Measurements from ENCODE around the gene CD300LF. TPM values are rescaled to one million over a fixed set of nuclear protein-coding genes. Genes with fewer than 3 reads are reported as not detected.
A peak's percentile ranks its signal among the peaks of the same experiment; 100 is the strongest.

CD300LF gene
- total RNA-seq, 1 experiment from 2014 or later = not detected

DNA sequence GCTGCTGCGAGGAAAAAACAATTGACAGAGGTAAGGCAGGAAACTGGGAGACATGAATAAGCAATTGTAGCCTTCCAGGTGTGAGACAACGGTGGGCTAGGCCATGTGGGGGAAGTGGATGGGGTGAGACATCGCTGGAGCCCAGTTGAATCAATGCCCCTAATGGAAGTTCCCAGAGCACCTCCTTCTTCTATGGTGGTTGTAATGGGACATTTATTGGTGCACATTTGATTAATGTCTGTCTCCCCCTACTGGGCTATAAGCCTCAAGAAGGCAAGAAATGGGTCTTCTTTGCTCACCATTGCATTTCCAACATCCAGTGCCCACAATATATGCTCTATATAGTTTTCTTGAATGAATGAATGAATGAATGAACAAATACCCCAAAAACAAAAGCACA lies 66.5 kb downstream of the CD300LF start:
- H2AFZ ChIP-seq (ENCODE audit: low read length) = no peak overlapping the region

DNA sequence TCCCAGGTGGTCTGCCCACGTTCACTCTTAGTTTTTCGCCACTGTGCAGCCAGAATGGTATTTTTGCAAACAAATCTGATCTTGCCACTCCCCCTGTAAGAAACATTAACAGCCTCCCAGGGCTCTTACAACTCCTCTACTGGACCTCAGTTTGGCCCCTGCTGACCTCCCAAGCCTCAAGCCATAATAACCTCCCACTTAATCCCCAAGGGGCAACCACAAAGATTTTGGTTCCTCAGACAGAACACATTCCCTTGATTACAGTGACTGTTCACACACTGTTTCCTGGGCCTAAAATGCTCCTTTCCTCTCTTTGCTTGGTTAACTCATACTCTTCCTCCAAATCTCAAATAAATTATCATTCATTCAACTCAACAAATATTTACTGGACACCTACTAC lies 67.7 kb downstream of the CD300LF start:
- H3K4me2 ChIP-seq (ENCODE audit: low read depth, low read length, poor library complexity, severe bottlenecking) = no peak overlapping the region
- DNase-seq = no peak
- H3K4me3 ChIP-seq (ENCODE audit: low read length) = no peak overlapping the region
- H3K9ac ChIP-seq (ENCODE audit: low read length) = no peak overlapping the region
- no peaks in the 10 kb centered on the region for H4K20me1 ChIP-seq (ENCODE audit: insufficient read depth, low read depth, low read length)
- H3K79me2 ChIP-seq (ENCODE audit: low read length) = no peaks in the 10 kb centered on the region
- H3K36me3 ChIP-seq (ENCODE audit: insufficient read depth, low read length) = no peaks in the 10 kb centered on the region
- H3K9me3 ChIP-seq (ENCODE audit: low read length) = no peaks in the 10 kb centered on the region
- H2AFZ ChIP-seq (ENCODE audit: low read length) = no peak overlapping the region
- peaks cover 2% of the 10 kb centered on the region for H3K4me1 ChIP-seq (ENCODE audit: low read length)
- H3K27ac ChIP-seq (ENCODE audit: low read length) = no peak overlapping the region
- no peaks in the 10 kb centered on the region for H3K9me2 ChIP-seq (replicated peaks; ENCODE audit: insufficient read depth, low read length)
- H3K27me3 ChIP-seq (ENCODE audit: low read length) = no peaks in the 10 kb centered on the region

More for the DNA sequence above, 66.5 kb downstream of the CD300LF start:
- H3K4me3 ChIP-seq (ENCODE audit: low read length) = no peak overlapping the region
- no peaks in the 10 kb centered on the region for H3K4me1 ChIP-seq (ENCODE audit: low read length)
- no peak overlapping the region for H3K4me2 ChIP-seq (ENCODE audit: low read depth, low read length, poor library complexity, severe bottlenecking)
- H3K27me3 ChIP-seq (ENCODE audit: low read length) = no peaks in the 10 kb centered on the region
- no peaks in the 10 kb centered on the region for H3K36me3 ChIP-seq (ENCODE audit: insufficient read depth, low read length)
- H3K9ac ChIP-seq (ENCODE audit: low read length) = no peak overlapping the region
- H3K79me2 ChIP-seq (ENCODE audit: low read length) = no peaks in the 10 kb centered on the region
- no peaks in the 10 kb centered on the region for H4K20me1 ChIP-seq (ENCODE audit: insufficient read depth, low read depth, low read length)
- no peaks in the 10 kb centered on the region for H3K9me2 ChIP-seq (replicated peaks; ENCODE audit: insufficient read depth, low read length)
- H3K27ac ChIP-seq (ENCODE audit: low read length) = no peak overlapping the region
- H3K9me3 ChIP-seq (ENCODE audit: low read length) = no peaks in the 10 kb centered on the region
- DNase-seq = peak; percentile 77

DNA sequence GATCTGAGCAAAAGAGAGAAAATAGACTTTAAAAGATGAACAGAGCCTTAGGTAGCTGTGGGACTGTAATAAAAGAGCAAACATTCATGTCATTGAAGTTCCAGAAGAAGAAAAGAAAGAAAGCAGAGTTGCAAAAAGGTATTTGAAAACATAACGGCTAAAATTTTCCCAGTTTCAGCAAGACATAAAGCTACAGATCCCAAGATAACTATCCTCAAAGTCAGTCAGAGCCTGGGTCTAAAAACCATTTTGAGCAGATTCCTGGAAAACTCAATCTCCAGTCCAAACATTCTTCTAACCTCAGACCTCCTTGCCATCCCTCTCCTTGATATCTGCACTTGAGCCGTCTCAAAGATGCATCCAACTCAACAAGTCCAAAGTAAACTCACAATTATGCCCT lies 68.3 kb downstream of the CD300LF start:
- Histone ChIP-seq H3K27ac (ENCODE audit: low read length) (no peak overlapping the region), H3K36me3 (ENCODE audit: insufficient read depth, low read length) (no peaks in the 10 kb centered on the region), H3K9me3 (ENCODE audit: low read length) (no peaks in the 10 kb centered on the region), H3K4me2 (ENCODE audit: low read depth, low read length, poor library complexity, severe bottlenecking) (no peak overlapping the region), H2AFZ (ENCODE audit: low read length) (no peak overlapping the region), H3K4me1 (ENCODE audit: low read length) (peaks cover 8% of the 10 kb centered on the region), H3K27me3 (ENCODE audit: low read length) (no peaks in the 10 kb centered on the region), H3K4me3 (ENCODE audit: low read length) (no peak overlapping the region), H3K79me2 (ENCODE audit: low read length) (no peaks in the 10 kb centered on the region), H3K9me2 (replicated peaks; ENCODE audit: insufficient read depth, low read length) (no peaks in the 10 kb centered on the region), H3K9ac (ENCODE audit: low read length) (no peak overlapping the region), H4K20me1 (ENCODE audit: insufficient read depth, low read depth, low read length) (no peaks in the 10 kb centered on the region)
- DNase-seq = no peak

Other genes with a start within 250 kb of the CD300LF start
- not detected in 2 replicates for gene CD300A, start 246.3 kb downstream of the CD300LF start, total RNA-seq (2014; rRNA removed; shearing (Covaris generic); ENCODE audit: low replicate concordance)
- not detected in 2 replicates for gene CD300LB, start 181.4 kb downstream of the CD300LF start, total RNA-seq (2014; rRNA removed; shearing (Covaris generic); ENCODE audit: low replicate concordance)
- not detected in 2 replicates for gene CD300C, start 166.8 kb downstream of the CD300LF start, total RNA-seq (2014; rRNA removed; shearing (Covaris generic); ENCODE audit: low replicate concordance)
- gene CD300H, start 145.4 kb downstream of the CD300LF start, total RNA-seq (2014; rRNA removed; shearing (Covaris generic); ENCODE audit: low replicate concordance) = not detected in 2 replicates
- gene CD300LD, start 120.6 kb downstream of the CD300LF start, total RNA-seq (2014; rRNA removed; shearing (Covaris generic); ENCODE audit: low replicate concordance) = not detected in 2 replicates
- gene CD300E, start 89.2 kb downstream of the CD300LF start, total RNA-seq (2014; rRNA removed; shearing (Covaris generic); ENCODE audit: low replicate concordance) = not detected in 2 replicates
- gene RAB37, start 24.3 kb upstream of the CD300LF start, total RNA-seq (2014; rRNA removed; shearing (Covaris generic); ENCODE audit: low replicate concordance) = 0.07 TPM in 1 of 2 replicates, not detected in the other
- gene NHERF1, start 35.7 kb upstream of the CD300LF start, total RNA-seq (2014; rRNA removed; shearing (Covaris generic); ENCODE audit: low replicate concordance) = 24.4 and 38.3 TPM in 2 replicates
- gene NAT9, start 63.4 kb upstream of the CD300LF start, total RNA-seq (2014; rRNA removed; shearing (Covaris generic); ENCODE audit: low replicate concordance) = 25.3 and 66.8 TPM in 2 replicates
- gene GRIN2C, start 147.0 kb upstream of the CD300LF start, total RNA-seq (2014; rRNA removed; shearing (Covaris generic); ENCODE audit: low replicate concordance) = not detected in 2 replicates
- gene FDXR, start 160.1 kb upstream of the CD300LF start, total RNA-seq (2014; rRNA removed; shearing (Covaris generic); ENCODE audit: low replicate concordance) = 3.2 and 8.4 TPM in 2 replicates
- gene FADS6, start 180.7 kb upstream of the CD300LF start, total RNA-seq (2014; rRNA removed; shearing (Covaris generic); ENCODE audit: low replicate concordance) = not detected in 2 replicates
- not detected in 2 replicates for gene USH1G, start 210.3 kb upstream of the CD300LF start, total RNA-seq (2014; rRNA removed; shearing (Covaris generic); ENCODE audit: low replicate concordance)
- not detected in 2 replicates for gene OTOP2, start 211.3 kb upstream of the CD300LF start, total RNA-seq (2014; rRNA removed; shearing (Covaris generic); ENCODE audit: low replicate concordance)
- not detected in 2 replicates for gene OTOP3, start 223.0 kb upstream of the CD300LF start, total RNA-seq (2014; rRNA removed; shearing (Covaris generic); ENCODE audit: low replicate concordance)